ENCODE data around the gene SYNGR4.

DNA sequence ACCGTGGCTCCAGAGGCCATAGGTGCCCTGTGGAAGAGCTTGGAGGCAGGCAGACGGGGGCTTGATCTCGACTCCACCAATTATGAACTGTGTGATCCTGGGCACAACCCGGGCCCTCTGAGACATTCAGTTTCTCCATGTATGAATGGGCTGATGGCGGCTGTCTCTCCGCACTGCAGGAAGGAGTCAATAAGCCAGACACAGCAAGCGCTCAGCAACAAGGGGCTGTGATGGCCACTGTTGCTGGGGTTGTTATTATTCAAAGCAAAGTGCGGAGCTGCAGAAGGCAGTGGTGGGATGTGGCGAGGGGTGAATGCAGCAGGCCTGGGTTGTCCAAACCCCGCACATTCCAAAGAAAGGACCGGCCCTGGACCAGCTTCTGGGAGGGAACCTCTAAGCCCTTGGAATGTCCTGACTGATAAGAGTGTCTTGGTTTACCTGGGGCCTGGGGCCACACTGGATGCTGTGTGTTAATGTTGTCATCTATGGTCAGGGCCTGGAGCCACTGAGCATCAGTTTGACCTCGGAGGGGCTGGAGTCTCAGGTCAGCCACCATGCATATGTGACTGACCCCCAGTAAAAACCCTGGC, 8.7 kb upstream of the SYNGR4 start:
- TF ChIP-seq POLR2A (IDR thresholded peaks at IDR 0.05) (no peak), CTCF (IDR thresholded peaks at IDR 0.05) (no peak)
